HG03025 (cell line): ENCODE data around the gene SLC7A6.

ENCODE experiments used
- ATAC-seq: cut with Tn5 transposase; IDR thresholded peaks from one replicate; pipeline ENCODE4 v1.9.1; 2021; ENCODE audit warnings: mild to moderate bottlenecking, moderate library complexity; ENCODE audit not compliant: unreplicated experiment, low FRiP score

SLC7A6 gene

DNA sequence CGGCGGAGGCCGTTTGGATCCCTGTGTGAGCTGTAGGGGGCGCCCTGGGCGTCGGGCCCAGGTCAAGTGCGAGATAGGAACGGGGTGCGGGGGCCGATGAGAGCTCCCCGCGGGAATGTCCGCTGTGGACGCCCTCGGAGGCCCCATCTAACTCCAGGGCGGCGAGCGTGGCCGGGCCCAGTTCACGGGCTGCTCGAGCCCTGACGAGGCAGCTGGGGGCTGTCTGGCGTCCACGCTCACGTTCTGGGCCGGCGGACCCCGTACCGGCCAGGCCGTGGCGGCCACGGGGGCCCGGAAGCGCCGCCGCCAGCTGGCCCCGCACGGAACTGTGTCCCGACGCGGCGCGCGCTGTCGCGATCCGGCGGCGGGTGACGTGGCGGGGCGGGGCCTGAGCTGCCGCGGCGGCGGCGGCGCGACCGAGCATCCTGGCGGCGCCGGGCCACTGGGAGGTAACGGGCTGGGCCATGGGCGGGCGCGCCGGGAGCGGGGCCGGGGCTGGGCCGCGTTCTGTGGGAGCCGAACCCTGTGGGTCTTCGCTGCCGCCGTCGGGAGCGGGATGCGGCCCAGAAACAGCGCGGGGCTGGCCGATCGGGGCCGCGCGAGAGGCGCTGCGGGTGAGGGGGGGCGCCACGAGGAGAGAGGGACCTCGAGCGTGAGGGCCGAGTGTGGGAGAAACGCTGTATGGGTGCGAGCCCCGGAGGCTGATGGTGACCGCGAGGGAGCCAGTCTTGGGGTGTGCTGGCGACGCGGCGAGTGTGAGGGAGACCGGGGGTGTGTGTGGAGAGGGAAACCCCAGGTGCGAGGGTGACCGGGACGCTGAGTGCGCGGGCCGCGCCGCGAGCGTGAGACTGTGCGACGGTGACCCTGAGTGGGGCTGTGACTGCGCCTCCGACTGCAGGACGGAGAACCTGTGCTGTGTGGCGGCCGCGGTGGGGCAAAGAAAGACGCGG, at the start of gene SLC7A6:
SLC7A6 (plus strand) TSS at position 399 of the 950 bp plus-strand sequence. CDS start 10,201 bp downstream, outside the sequence.
- peak; percentile 51 for ATAC-seq

DNA sequence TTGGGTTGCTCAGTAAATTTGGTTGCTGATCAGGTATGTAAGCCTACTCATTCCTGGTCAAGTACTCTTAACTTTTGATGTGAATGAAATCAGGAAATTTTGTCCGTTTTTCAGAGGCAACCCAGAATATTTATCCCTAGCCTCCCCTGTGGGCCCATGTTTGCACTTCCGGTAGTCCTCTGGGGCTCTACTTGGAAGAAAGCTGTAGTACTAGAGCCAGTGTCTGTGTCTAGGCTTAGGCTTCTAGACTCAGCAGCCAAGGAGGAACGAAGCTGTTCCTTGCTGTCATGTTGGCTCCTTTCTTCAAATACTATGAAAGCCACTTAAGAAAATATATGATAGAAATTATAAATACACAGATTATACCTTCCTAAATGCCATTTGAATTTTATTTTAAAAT, 49.6 kb upstream of the SLC7A6 start:
- ATAC-seq, result no peak

DNA sequence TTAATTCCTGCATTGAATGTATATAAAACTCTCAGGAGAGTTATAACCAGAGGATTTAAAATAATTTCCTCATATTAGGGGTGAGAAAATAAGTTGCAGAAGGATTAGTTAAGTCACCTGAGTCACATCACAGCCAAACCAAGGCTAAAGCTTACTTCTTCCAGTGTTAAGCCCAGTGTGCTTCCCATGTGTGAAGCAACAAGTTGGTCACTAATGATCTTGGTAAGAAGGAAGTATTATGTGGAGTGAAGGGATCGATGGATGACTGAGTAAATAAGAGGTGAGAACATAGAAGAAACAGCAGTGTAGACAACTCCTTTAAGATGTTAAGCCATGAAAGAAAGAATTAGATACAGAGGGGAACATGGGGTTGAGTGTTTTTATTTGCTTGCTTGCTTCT, 49.0 kb upstream of the SLC7A6 start:
- no peak for ATAC-seq

DNA sequence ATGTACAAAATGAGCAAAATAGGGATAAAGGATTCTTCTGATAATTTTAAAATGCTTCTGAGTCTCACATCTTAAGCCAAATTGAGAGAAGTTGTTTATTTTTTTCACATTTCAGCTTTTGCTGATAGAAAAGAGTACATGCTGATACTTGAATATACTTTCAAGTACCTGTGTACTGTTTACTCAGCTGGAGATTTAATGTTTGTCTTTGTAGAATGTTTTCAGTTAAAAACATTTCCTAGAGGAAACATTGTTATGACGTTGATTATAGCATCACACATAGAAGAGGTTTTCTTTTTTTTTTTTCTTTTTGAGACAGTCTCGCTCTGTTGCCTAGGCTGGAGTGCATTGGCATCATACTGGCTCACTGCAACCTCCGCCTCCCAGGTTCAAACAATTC, 48.1 kb upstream of the SLC7A6 start:
- no peak for ATAC-seq

DNA sequence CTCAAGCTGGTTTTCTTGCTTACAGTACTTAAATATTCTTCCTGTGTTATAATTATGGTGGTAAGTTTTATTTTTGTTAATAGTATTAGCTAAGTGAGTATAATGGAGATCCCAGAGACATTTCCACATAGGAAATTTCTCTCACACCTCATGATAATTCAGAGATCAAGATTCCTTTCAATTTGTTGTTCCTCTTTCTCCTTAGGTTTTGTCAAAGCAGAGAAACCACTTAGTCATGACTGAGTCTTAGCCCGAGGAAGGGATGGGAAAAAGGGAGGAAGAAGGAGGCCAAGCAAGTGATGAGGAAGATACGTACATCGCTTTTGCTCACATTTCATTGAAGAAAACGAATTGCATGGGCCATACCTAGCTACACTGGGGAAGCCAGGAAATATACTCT, 46.8 kb upstream of the SLC7A6 start:
- no peak for ATAC-seq

DNA sequence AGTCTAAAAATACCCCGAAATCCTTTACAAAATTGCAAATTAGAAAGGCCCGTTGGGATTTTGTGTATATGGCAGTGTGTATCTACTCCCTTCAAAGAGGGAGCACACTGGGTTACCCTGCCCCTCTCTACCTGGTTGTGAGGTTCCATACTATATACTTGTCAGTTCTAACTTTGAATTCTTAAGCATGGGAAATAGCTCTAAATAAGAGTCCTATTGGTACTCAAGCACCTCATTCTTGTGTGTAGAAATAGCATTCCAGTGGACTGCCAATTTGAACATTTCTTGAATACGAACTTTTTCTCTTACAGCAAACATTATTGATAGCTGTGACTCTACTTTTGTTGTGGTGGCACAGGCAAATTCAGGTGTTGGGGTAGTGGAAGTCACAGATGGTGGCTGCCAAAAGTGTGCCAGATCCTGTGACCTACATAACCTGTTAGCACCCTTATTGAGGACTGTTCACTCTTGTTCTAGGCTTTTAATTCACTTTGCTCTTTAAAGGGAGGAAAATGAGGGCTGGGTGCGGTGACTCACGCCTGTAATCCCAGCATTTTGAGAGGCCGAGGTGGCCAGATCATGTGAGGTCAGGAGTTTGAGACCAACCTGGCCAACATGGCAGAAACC, 44.5 kb upstream of the SLC7A6 start:
- ATAC-seq, result no peak

DNA sequence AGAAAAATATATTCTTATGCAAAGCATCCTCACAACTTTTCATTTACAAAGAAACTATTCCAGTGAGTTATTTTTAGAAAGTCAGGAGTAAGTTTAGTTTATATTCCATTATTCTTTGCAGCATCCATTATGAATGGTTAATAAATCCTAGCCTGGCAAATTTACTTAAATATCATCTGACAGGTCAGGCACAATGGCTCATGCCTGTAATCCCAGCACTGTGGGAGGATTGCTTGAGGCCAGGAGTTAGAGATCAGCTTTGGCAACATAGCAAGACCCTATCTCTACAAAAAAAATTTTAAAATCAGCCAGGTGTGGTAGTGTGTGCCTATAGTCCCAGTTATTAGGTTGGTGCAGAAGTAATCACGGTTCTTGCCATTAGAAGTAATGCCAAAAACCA, 41.3 kb upstream of the SLC7A6 start:
- no peak for ATAC-seq

DNA sequence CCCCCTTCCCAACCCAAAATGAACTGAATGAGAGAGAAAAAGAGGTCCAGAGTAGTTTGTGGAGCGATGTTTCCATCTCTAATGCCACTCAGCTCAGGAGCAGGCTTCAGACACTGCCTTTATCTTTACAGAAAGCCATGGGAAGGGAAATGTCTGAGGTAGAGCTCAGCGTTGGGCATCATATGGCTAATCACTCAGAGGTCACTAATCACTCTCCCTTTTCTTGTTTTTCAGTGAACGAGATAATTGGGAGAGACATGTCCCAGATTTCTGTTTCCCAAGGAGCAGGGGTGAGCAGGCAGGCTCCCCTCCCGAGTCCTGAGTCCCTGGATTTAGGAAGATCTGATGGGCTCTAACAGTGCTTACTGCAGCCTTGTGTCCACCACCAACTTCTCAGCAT, 38.2 kb upstream of the SLC7A6 start:
- ATAC-seq, result no peak

DNA sequence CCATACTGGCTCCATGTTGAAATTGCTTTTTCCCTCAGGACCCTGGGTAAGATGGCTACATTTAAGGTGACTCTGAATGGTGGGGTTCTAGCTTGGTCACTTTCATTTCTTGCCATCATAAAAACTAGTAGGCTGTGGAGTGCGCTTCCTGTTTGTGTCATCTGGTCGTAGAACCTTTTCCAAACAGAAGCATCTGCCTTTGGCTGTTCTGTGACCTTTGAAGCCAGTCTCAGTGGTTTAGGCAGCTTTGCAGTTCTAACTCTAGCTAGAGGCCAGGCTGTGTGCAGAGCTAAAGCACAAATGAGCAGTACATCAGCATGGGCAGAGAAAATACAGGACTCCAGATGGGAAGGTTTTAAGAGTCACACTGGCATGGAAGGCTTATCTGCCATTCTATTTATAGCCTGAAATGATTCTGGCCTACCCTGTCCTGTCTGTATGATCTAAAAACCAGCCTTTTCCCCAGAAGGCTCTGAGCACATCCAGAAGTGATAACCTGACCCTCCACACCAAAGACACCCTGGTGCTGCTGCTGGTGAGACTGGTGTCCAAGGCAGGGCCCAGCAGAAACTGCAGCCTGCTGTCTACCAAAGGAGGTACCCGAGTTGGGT, 37.0 kb upstream of the SLC7A6 start:
- no peak for ATAC-seq

DNA sequence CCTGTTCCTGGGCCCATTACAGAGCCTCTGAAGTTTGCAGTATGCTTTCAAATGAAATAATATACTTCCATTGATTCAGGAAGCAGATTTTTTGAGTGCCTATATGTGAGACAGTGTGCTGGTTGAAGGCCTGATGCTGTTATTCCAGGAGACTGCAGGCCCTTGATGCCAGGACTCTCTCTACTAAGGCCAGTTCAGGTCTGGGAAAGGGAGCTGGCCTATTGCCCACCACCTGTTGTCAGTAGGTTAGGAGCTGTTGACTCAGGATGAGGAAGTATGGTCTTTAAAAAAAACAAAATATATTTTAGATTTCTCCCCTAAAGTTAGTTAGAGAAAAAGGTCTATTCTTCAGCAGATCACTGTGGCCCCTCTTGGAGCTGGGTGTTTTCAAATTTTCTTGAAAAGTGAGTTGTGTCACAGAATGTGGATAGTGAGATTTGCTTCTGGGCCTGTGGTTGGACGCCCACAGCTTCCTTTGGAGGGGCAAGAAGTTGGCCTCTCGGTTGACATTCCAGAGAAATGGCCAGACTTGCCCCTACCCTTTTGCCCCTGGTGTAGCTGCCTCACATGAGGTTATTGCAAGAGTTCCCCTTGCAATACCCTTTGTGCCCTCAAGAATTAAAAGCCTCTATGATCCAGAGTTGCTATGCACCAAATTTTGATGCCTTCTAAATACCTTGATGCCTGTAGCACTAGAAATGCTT, 36.3 kb upstream of the SLC7A6 start:
- no peak for ATAC-seq

DNA sequence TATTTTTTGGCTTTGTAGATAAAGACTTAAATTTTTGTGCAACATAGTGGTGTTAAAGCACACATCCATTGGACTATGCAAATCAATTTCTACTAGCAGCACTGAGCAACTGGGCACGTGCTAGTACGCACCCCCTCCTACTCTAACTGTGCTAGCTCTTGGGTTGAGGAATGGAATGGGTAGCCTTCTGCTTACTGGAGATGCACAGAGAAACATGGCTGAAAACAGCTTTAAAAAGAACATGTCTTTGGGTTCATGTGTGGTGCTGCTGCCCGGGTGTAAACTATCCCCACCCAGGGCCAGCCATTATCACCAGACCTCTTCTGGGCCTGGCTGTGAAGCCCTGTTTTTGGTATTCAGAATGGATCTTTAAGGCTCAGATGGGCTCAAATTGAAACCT, 35.7 kb upstream of the SLC7A6 start:
- ATAC-seq, result no peak

DNA sequence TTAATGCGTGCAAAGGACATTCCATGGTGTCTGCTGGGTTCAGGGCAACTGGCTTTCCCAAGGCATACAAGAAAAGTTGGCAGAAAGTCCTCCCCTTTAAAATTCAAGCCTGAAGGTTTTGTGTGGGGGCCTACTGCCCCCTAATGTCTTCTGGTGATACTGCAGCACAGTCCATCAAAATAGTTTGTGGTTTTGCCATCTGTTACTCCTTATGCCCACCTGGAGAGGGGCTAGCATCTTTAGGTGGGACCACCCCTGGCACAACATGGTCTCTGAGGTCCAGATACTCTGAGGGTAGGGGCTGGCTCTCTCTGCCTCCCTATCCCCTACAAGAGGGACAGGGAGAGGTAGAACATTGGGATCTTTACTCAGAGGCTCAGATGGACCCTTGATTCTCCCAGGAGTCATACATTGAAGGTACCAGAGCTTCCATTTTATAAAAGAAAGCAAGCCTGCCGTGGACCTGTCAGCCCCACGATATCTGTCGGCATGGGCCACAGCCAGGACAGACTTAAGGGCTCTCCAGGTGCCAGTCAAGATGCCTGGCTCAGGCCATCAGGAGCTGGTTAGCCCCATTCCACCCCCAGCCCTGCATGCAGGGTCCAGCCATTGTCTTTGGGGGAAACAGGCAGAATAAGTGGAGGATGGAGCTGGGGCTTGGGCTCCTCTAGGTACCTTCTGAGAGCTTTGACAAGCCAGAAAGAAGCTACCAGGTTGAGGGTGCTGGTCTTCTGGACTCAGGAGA, 34.7 kb upstream of the SLC7A6 start:
- ATAC-seq, result no peak

DNA sequence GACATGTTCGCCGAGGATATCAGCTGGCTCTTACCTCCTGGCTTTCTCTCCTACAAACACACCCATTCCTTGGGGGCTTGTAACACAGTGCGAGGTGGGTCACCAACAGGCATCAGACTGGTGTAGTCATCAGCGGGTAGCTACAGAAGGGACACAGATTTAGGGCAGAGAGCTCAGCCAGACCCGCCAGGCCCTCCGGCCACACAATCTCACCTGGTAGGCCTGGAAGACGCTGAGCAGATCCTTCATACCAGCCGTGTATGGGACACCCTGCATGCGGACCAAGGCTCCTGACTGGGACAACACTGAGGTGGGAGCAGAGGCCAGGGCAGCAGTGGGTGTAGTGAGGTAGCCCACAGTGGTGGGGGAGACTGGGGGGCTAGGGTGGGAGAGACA, 34.2 kb upstream of the SLC7A6 start:
- no peak for ATAC-seq

DNA sequence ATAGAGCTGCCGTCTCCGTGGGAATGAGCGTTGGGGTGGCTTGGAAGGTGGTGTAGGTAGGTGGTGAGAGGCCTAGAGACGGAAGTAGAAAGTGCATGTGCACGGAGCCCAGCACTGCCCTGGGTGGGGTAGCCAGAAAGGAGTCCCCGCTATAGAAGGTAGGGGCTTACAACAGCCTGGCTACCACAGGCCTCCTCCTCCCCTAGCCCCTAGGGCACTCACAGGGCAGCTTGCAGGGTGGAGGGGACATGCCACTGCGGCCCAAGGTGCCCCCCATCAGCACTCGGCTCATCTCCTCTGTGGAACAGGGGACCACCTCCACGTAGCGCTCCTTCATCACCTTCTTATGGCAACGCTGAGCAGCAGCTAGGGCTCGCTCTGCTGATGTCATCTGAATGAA, 33.4 kb upstream of the SLC7A6 start:
- no peak for ATAC-seq

DNA sequence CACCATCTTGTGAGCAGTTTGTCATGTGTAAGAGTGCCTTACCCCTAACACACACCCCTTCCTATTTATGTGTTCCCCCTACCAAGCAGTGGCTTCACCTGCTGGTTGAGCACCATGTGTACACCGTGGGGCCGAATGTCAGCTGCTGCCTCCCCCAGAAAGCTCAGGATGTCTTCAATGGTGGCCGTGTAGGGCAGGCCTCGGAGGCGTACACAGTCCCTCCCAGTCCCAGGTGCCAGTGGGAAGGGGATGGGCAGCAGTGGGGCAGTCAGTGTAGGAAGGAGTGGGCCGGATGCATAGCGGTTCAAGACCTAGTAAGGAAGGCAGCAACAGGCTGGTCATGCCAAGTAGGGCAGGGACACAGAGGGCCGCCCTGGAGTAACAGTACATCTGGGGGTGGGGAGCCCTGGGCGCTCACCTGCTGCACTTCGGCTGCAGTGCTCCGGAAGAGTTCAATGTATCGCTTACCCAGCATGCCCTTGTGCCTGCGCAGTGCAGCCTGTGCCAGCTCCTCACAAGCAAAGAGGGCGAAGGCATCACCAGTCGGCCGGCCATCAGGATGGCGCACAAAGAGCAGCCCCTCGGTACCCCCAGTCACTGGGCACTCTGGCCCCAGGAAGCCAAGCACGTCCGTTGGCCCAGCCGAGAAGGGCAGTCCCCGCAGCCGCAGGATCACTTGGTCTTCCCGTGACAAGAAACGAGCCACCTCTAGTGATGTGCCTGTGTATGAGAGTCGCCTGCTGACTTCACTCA, 32.8 kb upstream of the SLC7A6 start:
- no peak for ATAC-seq

DNA sequence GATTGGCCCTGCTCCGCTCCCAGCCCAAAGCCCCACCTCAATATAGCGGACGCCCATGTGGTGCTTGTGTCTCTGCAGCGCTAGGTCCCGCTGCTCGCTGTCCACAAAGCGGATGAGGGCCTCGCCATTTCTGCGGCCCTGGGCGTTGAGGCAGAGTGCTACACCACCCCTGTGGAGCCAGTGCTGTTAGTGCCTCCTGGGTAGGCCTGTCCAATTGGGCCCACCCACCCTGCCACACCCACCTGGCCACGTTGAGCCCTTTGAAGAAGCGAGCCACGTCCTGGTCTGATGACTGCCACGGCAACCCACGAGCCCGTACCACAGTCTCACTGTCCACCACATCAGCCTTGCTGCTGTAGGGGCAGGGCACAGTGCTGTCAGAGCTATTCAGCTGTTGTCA, 32.0 kb upstream of the SLC7A6 start:
- no peak for ATAC-seq

DNA sequence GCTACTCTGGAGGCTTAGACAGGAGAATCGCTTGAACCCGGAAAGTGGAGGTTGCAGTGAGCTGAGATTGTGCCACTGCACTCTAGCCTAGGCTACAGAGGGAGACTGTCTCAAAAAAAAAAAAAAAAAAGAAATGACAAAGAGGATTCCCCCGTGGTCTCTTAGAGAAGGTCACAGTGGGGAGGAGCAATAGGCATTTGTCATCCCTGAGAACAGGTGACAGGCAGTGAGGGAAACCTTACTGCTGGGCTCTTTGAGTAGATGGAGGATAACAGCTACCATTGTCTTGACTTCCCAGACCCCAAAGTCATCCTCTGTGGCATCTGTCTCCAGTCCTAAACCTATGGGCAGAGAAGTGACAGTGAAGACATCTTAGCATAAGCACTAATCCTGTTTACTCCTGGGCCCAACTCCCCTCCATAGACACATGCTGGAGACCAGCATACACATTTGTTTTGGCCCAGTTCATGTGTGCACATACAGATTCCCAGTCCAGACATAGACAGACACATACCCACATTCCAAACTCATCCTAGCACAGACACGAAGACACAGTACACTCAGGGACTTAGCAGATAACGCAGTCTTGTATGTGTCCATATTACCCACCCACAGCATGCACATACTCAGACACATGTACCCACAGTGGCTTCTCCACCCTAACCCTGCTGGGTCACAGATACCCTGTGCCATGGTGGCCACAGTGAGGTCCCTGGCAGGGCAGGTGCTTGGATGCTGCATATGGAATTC, 31.1 kb upstream of the SLC7A6 start:
- no peak for ATAC-seq

DNA sequence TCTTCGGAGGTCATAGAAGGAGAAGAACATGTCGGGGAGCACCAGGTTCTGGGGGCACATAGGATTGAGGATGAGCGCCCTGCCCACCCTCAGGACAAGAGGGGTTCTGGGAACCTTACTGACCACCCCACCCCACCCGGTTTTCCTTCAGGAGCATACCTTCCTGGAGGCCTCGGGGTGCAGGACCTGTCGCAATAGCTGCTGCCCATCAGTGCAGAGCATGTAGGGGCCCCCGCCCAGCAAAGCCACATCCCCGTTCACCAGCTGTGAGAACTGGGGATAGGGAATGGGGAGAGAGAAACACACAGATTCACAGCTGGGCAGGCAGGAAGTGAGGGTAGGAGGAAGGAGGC, 30.5 kb upstream of the SLC7A6 start:
- no peak for ATAC-seq
